GM19099 (cell line): Measurements from ENCODE around the gene GPATCH8.

ENCODE experiments used
- POLR2A ChIP-seq: IDR thresholded peaks from 3 replicates; pipeline ENCODE4 v1.6.1; 2011; ENCODE audit warnings: low read depth; ENCODE audit not compliant: insufficient read length; ENCODE audit errors: extremely low read depth

Gene GPATCH8

DNA sequence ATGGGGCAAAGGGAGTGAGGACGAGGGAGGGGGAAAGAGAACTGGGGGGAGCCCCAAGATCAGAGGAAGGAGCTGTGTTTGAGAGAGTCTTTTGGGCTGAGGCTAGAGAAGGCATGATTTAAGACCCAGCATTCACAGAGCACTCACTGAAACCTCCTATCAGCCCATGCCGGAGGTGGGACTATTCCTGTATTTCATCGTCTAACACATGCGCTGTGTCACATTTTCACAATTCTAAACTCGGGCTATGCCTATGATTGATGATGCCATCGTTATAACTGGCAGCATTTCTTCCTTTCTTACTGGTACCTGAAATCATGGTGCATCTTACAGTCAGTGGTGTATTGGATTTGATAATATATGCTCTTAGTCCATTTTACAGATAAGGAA, 143.1 kb downstream of the GPATCH8 start:
- TF ChIP-seq POLR2A = no peak

- TF ChIP-seq POLR2A = no peak
These were observed 143.6 kb downstream of the GPATCH8 start for GRCh38 chr17:44359458-44360143.

DNA sequence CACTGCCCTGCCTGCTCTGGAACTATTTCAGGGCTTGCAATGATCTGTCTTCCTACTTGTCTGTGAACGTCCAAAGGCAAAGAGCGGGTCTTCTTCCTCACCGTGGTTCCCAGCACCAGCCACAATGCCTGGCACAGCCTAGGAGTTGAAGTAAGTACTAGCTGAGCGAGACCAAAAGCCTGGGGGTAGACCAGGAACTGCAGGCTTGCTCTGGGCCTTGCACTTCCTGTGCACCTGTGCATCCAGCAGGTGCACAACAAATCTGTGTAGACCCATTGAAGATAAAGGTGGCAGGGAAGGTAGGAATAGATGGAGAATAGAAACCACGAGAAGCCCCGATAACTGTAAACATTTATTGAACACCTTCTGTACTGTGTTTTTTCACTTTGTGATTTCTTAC, 144.2 kb downstream of the GPATCH8 start:
- no peak for TF ChIP-seq POLR2A

DNA sequence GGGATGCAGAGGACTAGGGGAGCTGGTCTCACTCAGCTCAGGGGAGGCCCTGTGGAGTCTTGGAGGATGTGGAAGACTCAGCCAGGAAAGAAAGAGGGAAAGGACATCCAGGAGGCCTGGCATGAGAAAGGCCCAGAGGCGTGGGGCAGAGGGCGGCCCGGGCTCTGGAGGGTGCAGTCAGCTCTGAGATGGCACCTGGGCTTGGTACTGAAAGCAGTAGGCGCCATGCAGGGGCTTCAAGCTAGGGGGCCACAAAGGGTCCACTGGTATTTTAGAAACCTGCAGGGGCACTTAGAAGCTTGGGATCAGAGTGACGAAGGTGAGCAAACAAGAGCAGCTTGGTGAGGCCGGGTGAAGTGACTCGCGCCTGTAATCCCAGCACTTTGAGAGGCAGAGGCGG, 145.1 kb downstream of the GPATCH8 start:
- no peak for TF ChIP-seq POLR2A

GRCh38 chr17:44356241-44356640, 147.0 kb downstream of the GPATCH8 start:
- no peak for TF ChIP-seq POLR2A

DNA sequence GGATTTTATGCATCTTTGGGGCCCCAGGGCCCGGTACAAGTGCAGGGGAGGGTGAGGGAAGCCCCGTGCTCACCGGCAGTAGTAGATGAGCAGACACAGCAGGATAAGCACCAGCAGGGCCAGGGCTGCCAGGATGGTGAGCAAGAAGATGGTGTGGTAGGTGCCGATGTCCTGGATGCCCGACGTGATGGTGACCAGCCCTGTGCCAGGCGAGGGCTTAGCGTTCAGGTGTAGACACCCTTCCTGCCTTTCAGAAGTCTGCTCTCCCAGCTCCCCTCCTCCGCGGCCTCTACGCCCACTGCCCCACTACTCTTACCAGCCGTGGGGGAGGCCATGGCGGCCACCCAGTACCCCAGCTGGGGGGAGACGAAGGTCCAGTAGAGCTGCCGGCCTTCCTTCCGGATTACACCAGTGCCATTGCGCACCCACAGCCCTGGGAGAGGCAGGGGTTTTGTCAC, 147.5 kb downstream of the GPATCH8 start:
- no peak for TF ChIP-seq POLR2A

GRCh38 chr17:44354582-44355561, 148.3 kb downstream of the GPATCH8 start:
- no peak for TF ChIP-seq POLR2A

GRCh38 chr17:44353672-44354331, 149.4 kb downstream of the GPATCH8 start:
- TF ChIP-seq POLR2A = no peak

GRCh38 chr17:44352828-44353671, 150.2 kb downstream of the GPATCH8 start:
- no peak for TF ChIP-seq POLR2A

GRCh38 chr17:44351961-44352827, 151.0 kb downstream of the GPATCH8 start:
- no peak for TF ChIP-seq POLR2A

GRCh38 chr17:44351464-44351863, 151.7 kb downstream of the GPATCH8 start:
- TF ChIP-seq POLR2A = no peak

DNA sequence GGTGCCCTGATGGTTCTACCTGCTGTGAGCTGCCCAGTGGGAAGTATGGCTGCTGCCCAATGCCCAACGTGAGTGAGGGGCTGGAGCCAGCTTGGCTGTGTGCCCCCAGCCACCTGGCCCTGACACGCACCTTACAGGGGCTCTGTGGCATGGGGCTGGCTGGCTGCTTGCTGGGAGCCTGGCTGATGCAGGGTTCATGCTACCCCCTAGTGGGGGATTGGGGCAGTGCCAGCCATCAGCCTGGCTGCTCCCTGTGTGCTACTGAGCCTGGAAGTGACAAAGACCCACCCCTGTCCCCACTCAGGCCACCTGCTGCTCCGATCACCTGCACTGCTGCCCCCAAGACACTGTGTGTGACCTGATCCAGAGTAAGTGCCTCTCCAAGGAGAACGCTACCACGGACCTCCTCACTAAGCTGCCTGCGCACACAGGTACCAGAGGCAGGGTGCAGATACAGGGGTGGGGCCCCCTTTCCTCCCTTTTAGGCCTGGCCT, 152.4 kb downstream of the GPATCH8 start:
- no peak for TF ChIP-seq POLR2A

- no peak for TF ChIP-seq POLR2A
These were observed 153.6 kb downstream of the GPATCH8 start for GRCh38 chr17:44349553-44350070.
